T-helper 2 cell treated with Interferon-gamma antibody and Interleukin-4, amounts not matched to agents 5 μg/mL and 100 μg/mL, for 36 hours (primary cell): ENCODE data around the gene GPR21.

Source experiments
- DNase-seq: peaks from one replicate; pipeline ENCODE4 v3.0.0; 2021; ENCODE audit warnings: low spot score
- H3K27ac Mint-ChIP-seq: one replicate; pipeline ENCODE4 v1.8.0; 2021; ENCODE audit warnings: mild to moderate bottlenecking, mixed read lengths
- H3K27me3 Mint-ChIP-seq: one replicate; pipeline ENCODE4 v1.8.0; 2021; ENCODE audit warnings: low read depth, mixed read lengths
- H3K36me3 Mint-ChIP-seq: one replicate; pipeline ENCODE4 v1.8.0; 2021; ENCODE audit warnings: low read depth, mixed read lengths
- H3K4me1 Mint-ChIP-seq: one replicate; pipeline ENCODE4 v1.8.0; 2021; ENCODE audit warnings: low read depth, mixed read lengths
- H3K4me3 Mint-ChIP-seq: one replicate; pipeline ENCODE4 v1.8.0; 2022; ENCODE audit warnings: mild to moderate bottlenecking, moderate library complexity, mixed read lengths
- H3K9me3 Mint-ChIP-seq: one replicate; pipeline ENCODE4 v1.8.0; 2021; ENCODE audit warnings: mixed read lengths

Gene GPR21

DNA sequence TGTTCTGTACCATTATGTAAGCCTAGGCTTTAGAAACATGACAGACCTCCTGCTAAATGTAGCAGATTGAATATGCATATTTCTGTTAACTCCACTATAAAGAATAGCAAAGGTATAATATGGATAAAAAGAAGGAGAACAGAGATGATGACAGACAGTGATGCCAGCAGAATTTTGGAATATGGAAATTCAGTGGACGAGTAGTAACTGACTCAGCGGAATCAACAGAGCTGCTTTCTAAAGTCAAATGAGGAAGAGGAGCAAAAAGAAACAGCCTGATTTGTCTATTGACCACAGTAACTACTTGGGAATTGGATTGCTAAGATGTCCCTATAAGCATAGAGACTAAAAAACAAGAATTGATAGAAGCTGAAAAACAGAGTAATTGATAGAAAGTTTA is 8.0 kb downstream of the GPR21 start:
- Mint-ChIP-seq H3K9me3 (peaks cover 7% of the 10 kb centered on the region), H3K27me3 (no peaks in the 10 kb centered on the region), H3K27ac (no peak overlapping the region), H3K36me3 (peaks cover 13% of the 10 kb centered on the region), H3K4me3 (no peak overlapping the region), H3K4me1 (no peaks in the 10 kb centered on the region)
- no peak for DNase-seq

DNA sequence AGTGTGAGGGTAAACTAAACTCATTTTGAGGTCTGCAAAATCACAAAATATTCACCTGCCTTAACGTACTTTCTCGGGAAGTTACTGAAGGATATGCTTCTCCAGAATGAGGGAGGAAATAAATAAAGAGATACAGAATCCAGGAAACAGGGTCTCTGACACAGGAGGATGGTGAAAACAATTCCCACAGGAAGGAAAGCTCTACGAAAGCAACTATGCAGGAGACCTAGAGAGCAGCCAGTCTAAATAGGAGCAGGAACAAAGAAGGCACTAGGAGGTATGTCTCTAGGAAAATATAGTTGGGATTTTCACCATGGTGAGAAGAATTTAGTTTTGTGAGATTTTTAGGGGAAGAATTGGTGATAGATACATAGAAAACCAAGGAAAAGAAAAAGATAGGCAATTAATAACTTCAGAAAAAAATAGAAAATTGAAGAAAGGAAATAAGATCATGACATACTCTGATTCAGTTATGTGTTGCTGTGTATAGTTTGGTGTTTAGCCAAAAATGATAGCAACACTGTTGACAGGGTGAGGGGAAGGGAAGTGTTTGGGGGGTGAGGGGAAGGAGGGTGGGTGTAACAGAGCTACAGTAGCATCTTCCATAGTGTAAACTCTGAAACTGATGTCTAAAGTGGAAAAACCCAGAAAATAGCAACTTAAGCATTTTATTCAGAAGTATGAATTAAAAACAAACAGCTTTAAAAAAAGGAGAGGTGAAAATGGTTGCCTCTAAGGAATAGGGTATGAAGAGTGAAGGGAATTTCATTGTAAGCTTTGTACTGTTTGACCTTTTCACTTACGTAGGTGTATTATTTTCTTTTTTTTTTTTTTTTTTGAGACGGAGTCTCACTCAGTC is 9.8 kb downstream of the GPR21 start:
- Mint-ChIP-seq H3K27ac (no peak overlapping the region), H3K9me3 (peaks cover 7% of the 10 kb centered on the region), H3K27me3 (no peaks in the 10 kb centered on the region), H3K36me3 (peaks cover 12% of the 10 kb centered on the region), H3K4me1 (no peaks in the 10 kb centered on the region), H3K4me3 (no peak overlapping the region)
- no peak for DNase-seq

DNA sequence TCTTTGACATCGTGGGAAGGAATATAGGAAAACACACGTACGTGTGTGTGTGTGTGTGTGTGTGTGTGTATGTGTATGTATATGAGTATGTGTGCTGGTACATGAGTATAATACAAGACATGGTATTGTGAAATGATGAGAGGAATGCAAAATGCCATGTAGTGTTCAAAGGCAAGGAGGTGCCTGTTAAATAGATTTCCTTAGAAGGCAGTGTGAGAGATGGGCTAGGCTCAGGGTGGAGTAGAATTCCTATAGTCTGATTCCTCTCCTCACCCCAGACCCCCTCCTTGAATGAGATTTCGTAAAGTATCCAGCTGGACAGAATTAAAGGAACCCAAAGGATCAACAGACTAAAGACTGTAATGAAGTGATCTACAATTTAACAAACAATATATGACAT is 11.1 kb downstream of the GPR21 start:
- no peak overlapping the region for H3K27ac Mint-ChIP-seq
- peaks cover 7% of the 10 kb centered on the region for H3K9me3 Mint-ChIP-seq
- no peak overlapping the region for H3K4me3 Mint-ChIP-seq
- H3K4me1 Mint-ChIP-seq: no peaks in the 10 kb centered on the region
- no peaks in the 10 kb centered on the region for H3K27me3 Mint-ChIP-seq
- peaks cover 13% of the 10 kb centered on the region for H3K36me3 Mint-ChIP-seq
- no peak for DNase-seq

DNA sequence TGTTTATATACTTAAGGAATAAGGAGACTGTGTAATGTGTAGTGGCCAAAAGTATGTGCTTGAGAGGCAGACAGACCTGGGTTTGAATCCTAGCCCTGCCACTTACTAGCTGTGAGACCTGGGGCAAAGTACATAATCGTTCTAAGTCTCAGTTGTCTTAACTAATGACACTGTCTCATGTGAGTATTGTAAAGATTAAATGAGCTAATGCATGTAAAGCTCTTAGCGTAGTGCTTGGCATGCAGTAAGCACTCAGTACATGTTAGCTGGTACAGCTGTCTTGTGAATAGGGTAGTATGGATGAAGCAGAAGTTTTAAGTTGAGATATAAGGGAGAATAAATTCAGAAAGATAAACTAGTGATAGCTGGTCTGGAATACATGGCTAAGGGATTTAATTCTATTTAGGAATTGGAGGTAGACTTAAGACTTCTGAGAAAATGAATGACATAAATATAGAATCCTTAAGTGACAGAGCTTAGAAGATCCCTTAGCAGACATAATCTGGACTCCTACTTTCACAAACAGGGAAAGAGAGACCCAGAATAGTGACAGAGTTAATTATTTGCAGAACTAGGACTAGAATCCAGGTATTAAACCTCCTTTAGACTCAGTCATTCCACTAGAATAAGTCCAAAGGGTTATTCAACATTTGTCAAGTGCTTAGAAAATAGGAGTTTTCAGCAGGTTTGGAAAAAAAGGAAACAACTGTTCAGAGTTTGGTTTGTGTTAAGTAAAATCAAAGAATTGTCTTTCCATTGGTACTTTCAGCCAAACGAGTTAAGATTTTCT is 13.1 kb downstream of the GPR21 start:
- no peak for DNase-seq
- Mint-ChIP-seq H3K27me3 (no peaks in the 10 kb centered on the region), H3K4me1 (no peaks in the 10 kb centered on the region), H3K36me3 (peaks cover 13% of the 10 kb centered on the region), H3K9me3 (peaks cover 7% of the 10 kb centered on the region), H3K4me3 (no peak overlapping the region), H3K27ac (no peak overlapping the region)

DNA sequence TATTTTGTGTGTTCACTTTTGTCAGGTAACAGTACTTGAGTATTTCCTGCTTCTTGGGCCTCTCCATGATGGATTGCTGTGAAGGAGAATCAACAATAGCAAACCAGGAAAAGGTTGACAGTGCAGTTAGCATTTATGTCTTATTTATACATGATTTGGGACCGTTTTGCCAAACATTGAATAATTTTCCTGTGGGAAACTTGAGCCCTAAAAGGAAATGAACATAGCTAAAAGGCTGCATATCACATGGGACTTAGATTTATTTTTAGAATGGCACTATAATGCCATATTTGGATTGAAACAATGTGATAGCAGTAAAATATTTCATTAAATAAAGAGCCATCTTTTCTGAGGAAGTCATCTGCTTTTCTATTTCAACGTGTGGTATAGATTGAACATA is 15.3 kb downstream of the GPR21 start:
- no peak overlapping the region for H3K27ac Mint-ChIP-seq
- no peak for DNase-seq
- H3K4me1 Mint-ChIP-seq: peaks cover under 1% of the 10 kb centered on the region
- H3K4me3 Mint-ChIP-seq: no peak overlapping the region
- no peaks in the 10 kb centered on the region for H3K9me3 Mint-ChIP-seq
- no peaks in the 10 kb centered on the region for H3K27me3 Mint-ChIP-seq
- H3K36me3 Mint-ChIP-seq: peaks cover 1% of the 10 kb centered on the region

DNA sequence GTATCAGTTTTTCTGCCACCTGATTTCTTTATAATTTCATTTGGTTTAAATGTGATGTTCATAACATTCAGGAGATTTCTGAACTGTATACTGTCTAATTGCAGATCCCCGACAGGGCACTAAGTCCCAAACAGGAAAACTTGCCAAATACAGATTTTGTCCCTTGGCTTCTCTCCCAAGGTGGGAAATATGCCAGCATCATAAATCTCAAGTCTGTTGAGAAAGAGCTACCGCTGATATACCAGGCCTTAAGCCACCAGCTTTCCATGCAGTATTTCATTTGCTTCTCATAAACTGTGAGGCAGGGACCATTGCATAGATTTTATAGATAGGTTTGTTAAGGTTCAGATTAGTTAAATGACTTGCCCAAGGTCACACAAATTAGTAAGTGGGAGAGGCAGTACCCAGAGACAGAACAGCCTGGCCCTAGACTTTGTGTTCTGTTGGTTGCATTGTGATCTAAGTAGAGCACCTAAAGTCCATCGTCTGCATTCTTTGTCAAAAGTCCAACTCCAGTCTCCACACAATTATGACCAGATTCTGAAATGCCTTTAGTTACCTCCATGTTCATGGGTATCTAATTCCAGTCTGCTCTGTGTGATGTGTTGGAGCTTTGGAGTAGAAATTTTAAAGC is 16.2 kb downstream of the GPR21 start:
- H3K4me3 Mint-ChIP-seq: no peak overlapping the region
- no peak for DNase-seq
- H3K27me3 Mint-ChIP-seq: no peaks in the 10 kb centered on the region
- H3K27ac Mint-ChIP-seq: no peak overlapping the region
- H3K36me3 Mint-ChIP-seq: peaks cover 1% of the 10 kb centered on the region
- H3K9me3 Mint-ChIP-seq: no peaks in the 10 kb centered on the region
- H3K4me1 Mint-ChIP-seq: peaks cover 4% of the 10 kb centered on the region

DNA sequence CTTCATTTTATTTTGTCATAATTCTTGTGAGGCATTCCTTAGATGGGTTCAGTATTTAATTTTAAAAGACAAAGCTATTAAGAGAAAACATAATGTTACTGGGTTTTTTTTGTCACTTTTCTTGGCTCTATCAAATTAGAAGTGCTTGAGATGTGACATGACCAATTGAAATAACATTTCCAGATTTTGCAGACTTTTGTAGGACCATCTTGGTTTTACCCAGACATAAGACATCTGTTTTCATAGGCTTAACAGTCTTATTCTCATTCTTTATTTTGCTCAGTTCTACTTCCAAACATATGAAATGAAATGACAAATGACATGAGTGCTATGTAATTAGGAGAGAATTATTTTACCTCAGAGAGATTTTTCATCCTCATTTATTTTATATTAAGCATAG is 19.6 kb downstream of the GPR21 start:
- Mint-ChIP-seq H3K9me3 (no peaks in the 10 kb centered on the region), H3K4me3 (no peak overlapping the region), H3K27me3 (no peaks in the 10 kb centered on the region), H3K27ac (no peak overlapping the region), H3K4me1 (peaks cover 4% of the 10 kb centered on the region), H3K36me3 (peaks cover 3% of the 10 kb centered on the region)
- DNase-seq: no peak

DNA sequence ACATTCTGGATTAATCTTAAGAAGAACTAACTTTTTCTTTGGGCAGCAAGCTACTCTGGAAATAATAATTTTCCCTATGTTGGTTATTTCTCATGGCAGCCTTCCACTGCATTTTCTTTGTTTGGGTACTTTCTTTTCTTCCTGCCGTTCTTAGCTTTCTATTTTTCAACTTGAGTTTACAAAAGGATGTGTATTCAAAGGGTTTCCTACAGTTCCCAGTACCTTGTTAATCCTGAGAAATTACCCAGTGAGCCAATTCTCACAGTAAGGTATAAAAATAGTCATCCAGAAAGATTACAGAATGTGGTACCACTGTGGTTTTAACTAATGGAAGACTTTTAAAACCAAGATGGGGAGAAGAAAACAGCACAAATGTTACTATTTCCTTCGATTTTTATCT is 20.2 kb downstream of the GPR21 start:
- H3K9me3 Mint-ChIP-seq: no peaks in the 10 kb centered on the region
- no peaks in the 10 kb centered on the region for H3K27me3 Mint-ChIP-seq
- H3K4me3 Mint-ChIP-seq: no peak overlapping the region
- H3K36me3 Mint-ChIP-seq: peaks cover 3% of the 10 kb centered on the region
- H3K4me1 Mint-ChIP-seq: peaks cover 4% of the 10 kb centered on the region
- no peak for DNase-seq
- no peak overlapping the region for H3K27ac Mint-ChIP-seq

DNA sequence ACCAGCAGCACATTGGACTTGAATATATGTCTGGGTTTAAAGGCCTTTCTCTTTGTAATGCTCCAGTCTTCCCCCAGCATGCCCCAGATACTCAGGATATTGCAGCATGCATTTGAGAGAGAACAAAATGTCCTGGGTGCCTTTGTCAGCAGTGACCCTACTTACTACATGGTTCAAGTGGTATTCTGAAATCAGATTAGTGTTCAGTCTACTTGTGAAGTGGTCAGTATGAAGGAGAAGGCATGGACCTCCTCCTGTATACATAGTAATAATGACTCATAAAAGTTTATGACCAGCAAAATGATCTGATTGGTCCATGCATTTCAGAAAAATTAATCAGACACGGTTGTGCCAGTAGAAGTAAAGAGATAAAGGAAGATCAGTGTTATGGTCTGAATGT is 25.4 kb downstream of the GPR21 start:
- H3K27me3 Mint-ChIP-seq: no peaks in the 10 kb centered on the region
- no peak overlapping the region for H3K4me3 Mint-ChIP-seq
- peaks cover 2% of the 10 kb centered on the region for H3K4me1 Mint-ChIP-seq
- H3K27ac Mint-ChIP-seq: no peak overlapping the region
- H3K36me3 Mint-ChIP-seq: peaks cover 2% of the 10 kb centered on the region
- no peaks in the 10 kb centered on the region for H3K9me3 Mint-ChIP-seq
- no peak for DNase-seq

DNA sequence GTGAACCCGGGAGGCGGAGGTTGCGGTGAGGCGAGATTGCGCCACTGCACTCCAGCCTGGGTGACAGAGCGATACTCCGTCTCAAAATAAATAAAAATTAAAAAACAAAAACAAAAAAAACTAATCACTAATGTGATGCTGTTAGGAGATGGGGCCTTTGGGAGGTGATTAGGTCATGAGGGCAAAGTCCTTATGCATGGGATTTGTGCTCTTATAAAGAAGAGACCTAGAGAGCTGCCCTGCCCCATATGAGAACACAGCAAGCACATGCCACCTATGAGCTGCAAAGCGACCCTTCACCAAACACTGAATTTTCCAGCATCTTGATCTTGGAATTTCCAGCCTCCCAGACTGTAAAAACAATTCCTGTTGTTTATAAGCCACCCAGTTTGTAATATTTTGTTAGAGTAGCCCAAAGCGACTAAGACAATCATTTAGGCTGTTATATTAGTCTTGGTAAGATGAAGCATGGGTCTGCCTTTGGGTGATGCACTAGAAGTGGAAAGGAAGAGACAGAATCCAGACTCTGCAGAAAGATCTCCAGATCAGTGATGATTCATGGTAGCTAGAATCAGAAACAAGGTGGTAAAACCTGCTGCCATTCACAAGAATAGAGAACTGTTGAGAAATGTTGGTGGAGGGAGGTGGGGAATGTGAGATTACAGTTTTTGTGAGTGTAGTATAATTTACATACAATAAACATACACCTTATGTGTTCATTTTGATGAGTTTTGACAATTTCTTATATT is 26.2 kb downstream of the GPR21 start:
- no peak overlapping the region for H3K4me3 Mint-ChIP-seq
- H3K36me3 Mint-ChIP-seq: peaks cover 2% of the 10 kb centered on the region
- DNase-seq: no peak
- H3K4me1 Mint-ChIP-seq: no peaks in the 10 kb centered on the region
- H3K9me3 Mint-ChIP-seq: no peaks in the 10 kb centered on the region
- no peaks in the 10 kb centered on the region for H3K27me3 Mint-ChIP-seq
- no peak overlapping the region for H3K27ac Mint-ChIP-seq

DNA sequence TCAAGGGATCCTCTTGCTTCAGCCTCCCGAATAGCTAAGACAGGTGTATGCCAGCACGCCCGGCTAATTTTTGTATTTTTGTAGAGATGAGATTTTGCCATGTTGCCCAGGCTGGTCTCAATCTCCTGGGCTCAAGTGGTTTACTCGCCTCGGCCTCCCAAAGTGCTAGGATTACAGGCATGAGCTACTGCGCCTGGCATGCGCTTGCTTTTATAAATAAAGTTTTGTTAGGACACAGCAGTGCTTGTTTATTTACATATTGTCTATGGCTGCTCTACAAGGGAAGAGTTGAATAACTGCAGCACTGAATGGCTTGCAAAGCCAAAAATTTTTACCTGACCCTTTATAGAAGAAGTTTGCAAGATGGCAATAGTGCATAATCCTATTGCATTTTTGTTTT is 27.7 kb downstream of the GPR21 start:
- H3K9me3 Mint-ChIP-seq: no peaks in the 10 kb centered on the region
- no peaks in the 10 kb centered on the region for H3K27me3 Mint-ChIP-seq
- H3K4me3 Mint-ChIP-seq: no peak overlapping the region
- no peaks in the 10 kb centered on the region for H3K4me1 Mint-ChIP-seq
- no peak overlapping the region for H3K27ac Mint-ChIP-seq
- H3K36me3 Mint-ChIP-seq: peaks cover 6% of the 10 kb centered on the region
- DNase-seq: no peak

DNA sequence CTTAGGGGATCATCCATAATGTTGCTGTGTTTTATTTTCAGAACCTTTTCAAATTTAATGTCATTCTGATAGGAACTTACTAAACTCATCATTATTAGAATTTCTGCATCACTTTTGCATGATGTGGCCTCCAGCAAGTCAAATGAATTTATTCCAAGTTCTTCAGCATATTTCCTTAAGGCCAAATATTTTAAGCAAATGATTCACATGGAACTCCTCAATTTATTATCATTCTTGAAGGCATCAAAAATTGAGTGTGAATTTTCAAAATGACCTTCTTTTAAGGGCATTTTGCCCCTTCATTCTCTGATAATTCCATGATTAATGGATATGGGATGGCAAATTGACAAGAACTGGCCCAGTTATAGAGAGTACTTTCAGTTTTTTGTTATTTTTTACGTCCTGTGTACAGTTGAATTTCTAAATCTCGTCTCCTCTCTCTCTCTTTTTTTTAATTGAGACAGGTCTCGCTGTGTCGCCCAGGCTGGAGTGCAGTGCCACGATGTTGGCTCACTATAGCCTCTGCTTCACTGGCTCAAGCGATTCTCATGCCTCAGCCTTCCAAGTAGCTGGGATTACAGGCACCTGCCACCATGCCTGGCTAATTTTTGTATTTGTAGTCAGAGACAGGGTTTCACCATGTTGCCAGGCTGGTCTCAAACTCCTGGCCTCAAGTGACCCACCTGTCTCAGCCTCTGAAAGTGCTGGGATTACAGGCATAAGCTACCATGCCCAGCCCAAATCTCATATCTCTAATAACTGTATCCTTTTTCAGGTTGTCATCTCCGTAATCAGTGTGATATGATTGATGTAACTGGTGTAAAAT is 29.1 kb downstream of the GPR21 start:
- H3K27ac Mint-ChIP-seq: no peak overlapping the region
- peaks cover 9% of the 10 kb centered on the region for H3K36me3 Mint-ChIP-seq
- no peaks in the 10 kb centered on the region for H3K27me3 Mint-ChIP-seq
- no peak for DNase-seq
- no peaks in the 10 kb centered on the region for H3K4me1 Mint-ChIP-seq
- H3K4me3 Mint-ChIP-seq: no peak overlapping the region
- H3K9me3 Mint-ChIP-seq: no peaks in the 10 kb centered on the region

DNA sequence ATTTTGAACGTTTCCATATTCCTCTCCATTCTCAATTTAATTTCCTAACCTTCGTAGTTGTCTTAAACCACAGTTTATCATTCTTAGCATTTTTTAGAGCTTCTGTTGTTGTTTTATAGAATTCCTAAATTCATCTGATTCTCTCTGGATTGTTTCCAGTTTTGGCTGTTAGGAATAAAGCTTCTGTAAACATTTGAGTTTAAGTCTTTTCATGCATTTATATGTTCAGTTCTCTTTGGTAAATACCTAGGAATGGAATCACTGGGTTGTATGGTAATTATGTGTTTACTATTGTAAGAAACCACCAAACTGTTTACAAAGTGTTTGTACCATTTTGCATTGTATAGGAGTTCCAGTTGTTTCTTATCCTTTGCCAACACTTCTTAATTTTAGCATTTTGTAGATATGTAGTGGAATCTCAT is 29.7 kb downstream of the GPR21 start:
- H3K4me3 Mint-ChIP-seq: no peak overlapping the region
- H3K27me3 Mint-ChIP-seq: no peaks in the 10 kb centered on the region
- H3K9me3 Mint-ChIP-seq: no peaks in the 10 kb centered on the region
- no peaks in the 10 kb centered on the region for H3K4me1 Mint-ChIP-seq
- peaks cover 9% of the 10 kb centered on the region for H3K36me3 Mint-ChIP-seq
- no peak overlapping the region for H3K27ac Mint-ChIP-seq
- DNase-seq: no peak
